Adrenal gland (tissue), 12 donors: ENCODE results near the gene MAP7D1. TPM values are rescaled to one million over a fixed set of nuclear protein-coding genes. Genes with fewer than 3 reads are reported as not detected.

Experiments used
- DNase-seq, 7 donors: peaks; one replicate each; pipeline ENCODE4 v3.0.0-alpha.2; 2019 to 2020
- H3K27ac ChIP-seq, 5 donors: fragments of 200-600 bp; sonication (generic) in 4 of 5; 1 replicate in 3 of 5; 2 replicates in 2 of 5; pipeline versions ENCODE4 v1.5.1 to v1.8.0; 2016 to 2020; ENCODE audit warnings: mild to moderate bottlenecking in 1 of 5
- H3K27me3 ChIP-seq: fragments of 200-600 bp; 2 replicates; pipeline ENCODE4 v1.8.0; 2021
- H3K36me3 ChIP-seq, 2 donors: fragments of 200-600 bp; replicated peaks in 1 of 2; 1 replicate in 1 of 2; 2 replicates in 1 of 2; pipeline versions ENCODE4 v1.5.1 to v1.8.0; 2018 to 2022
- H3K4me1 ChIP-seq, 2 donors: fragments of 200-600 bp; replicated peaks in 1 of 2; 1 replicate in 1 of 2; 2 replicates in 1 of 2; pipeline versions ENCODE4 v1.5.1 to v1.8.0; 2018 to 2021
- H3K4me3 ChIP-seq, 4 donors: fragments of 200-600 bp; sonication (generic) in 3 of 4; one replicate each; pipeline ENCODE4 v1.5.1; 2016 to 2018
- H3K9me3 ChIP-seq, 3 donors: fragments of 200-600 bp; sonication (generic) in 1 of 3; replicated peaks in 1 of 3; 1 replicate in 2 of 3; 2 replicates in 1 of 3; pipeline versions ENCODE4 v1.5.1 to v1.8.0; 2016 to 2021
- POLR2A ChIP-seq, 2 donors: fragments of 450-650 bp; IDR thresholded peaks; one replicate each; pipeline ENCODE4 v1.6.1; 2017; ENCODE audit warnings: antibody characterized with exemption in 2 of 2, mild to moderate bottlenecking in 2 of 2, moderate library complexity in 1 of 2
- WGBS, 4 donors: extraction: QIAGEN DNeasy Blood & Tissue Kit in 2 of 4; methylation state at CpG; one replicate each; pipeline versions ENCODE4 v1.1.5 to v1.1.7; 2013 to 2017; 5-methylcytosine and 5-hydroxymethylcytosine counted together
- intact Hi-C, 2 donors: fragments of 100-400 bp; cut with DNase I; formaldehyde crosslinking; loops; one replicate each; pipeline versions ENCODE4 v1.14.1 to v1.15.0; 2022 to 2023
- polyA plus RNA-seq, 3 donors: library from polyadenylated mRNA; stranded (reverse); fragments of 200-250 nt in 2 of 3; fragments of 350-450 nt in 1 of 3; fragmentation: Illumina TruSeq in 1 of 3; extraction: RNeasy Lipid Tissue Mini Kit (QIAGEN cat#74804) in 1 of 3; gene quantifications; one replicate each; pipeline ENCODE4 v1.2.3, GENCODE V29; 2013 to 2014
- total RNA-seq, 9 donors: library from RNA; depleted of rRNA in 4 of 9; stranded (reverse); fragments of >200 nt in 4 of 9; fragments of 120-200 nt in 1 of 9; fragmentation: NEBNext Ultra II Directional in 1 of 9; extraction: Animal tissue kit (Norgen Biotek cat#: 25700) in 1 of 9; gene quantifications; one replicate each; pipeline versions ENCODE4 v1.1.0 to v1.2.4, GENCODE V29; 2013 to 2023
- TF ChIP-seq, protein P1 (sequence below), 6 experiments: fragments of 450-650 bp in 4 of 6; fragments of 200-600 bp in 2 of 6; sonication (generic) in 1 of 6; IDR thresholded peaks; 1 replicate in 5 of 6; 2 replicates in 1 of 6; pipeline versions ENCODE4 v1.5.1 to v1.8.0; 2016 to 2021; ENCODE audit warnings: antibody characterized with exemption in 6 of 6, mild to moderate bottlenecking in 2 of 6, moderate library complexity in 1 of 6
- donor health status: healthy with polysubstance abuse.
- donor health status: Bipolar disorder and iron deficiency.
- donor health status: DM: yes; HTN: yes; CAD: no.
- donor health status: DM: no; HTN: no; CAD: no.
- donor health status: DM: no; HTN: no; CAD: no.
- donor health status: DM: yes; HTN: yes; CAD: no.

Gene MAP7D1
- total and polyA plus RNA-seq, 12 donors = 11.8 to 121 (median 68.3) TPM

DNA sequence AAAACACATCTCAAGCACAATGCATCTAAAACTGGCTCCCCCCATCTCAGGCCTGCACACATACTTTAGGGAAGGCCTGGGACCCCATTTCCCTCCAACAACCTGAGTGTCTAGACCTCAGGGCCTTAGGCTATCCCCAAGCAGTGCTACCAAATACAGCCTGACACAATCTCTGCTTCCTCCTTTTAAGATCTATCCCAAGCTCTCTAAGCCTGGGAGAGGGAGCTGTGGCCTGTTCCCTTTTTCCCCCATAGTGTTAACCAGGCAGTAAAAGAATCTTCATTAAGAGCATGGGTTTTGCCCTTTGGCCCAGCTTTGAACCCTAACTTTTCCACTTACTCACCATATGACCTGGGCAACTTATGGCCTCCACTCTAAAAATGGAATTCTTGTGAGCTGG is 20.2 kb upstream of the MAP7D1 start:
- intact Hi-C loops = no loop called here
- H3K4me3 ChIP-seq = no peak overlapping the region
- H3K9me3 ChIP-seq = no peaks in the 10 kb centered on the region
- no peaks in the 10 kb centered on the region for H3K27me3 ChIP-seq
- H3K27ac ChIP-seq = peak overlapping the region; percentile 30 to 89 (median 57)
- no peak for DNase-seq
- peaks cover 21 to 58% of the 10 kb centered on the region in 2 donors for H3K4me1 ChIP-seq
- peaks cover 0 to 28% of the 10 kb centered on the region in 2 donors for H3K36me3 ChIP-seq
- TF ChIP-seq, protein P1, sequence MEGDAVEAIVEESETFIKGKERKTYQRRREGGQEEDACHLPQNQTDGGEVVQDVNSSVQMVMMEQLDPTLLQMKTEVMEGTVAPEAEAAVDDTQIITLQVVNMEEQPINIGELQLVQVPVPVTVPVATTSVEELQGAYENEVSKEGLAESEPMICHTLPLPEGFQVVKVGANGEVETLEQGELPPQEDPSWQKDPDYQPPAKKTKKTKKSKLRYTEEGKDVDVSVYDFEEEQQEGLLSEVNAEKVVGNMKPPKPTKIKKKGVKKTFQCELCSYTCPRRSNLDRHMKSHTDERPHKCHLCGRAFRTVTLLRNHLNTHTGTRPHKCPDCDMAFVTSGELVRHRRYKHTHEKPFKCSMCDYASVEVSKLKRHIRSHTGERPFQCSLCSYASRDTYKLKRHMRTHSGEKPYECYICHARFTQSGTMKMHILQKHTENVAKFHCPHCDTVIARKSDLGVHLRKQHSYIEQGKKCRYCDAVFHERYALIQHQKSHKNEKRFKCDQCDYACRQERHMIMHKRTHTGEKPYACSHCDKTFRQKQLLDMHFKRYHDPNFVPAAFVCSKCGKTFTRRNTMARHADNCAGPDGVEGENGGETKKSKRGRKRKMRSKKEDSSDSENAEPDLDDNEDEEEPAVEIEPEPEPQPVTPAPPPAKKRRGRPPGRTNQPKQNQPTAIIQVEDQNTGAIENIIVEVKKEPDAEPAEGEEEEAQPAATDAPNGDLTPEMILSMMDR (IDR thresholded peaks at IDR 0.05) = no peak
- no peak for TF ChIP-seq POLR2A (IDR thresholded peaks at IDR 0.05)

DNA sequence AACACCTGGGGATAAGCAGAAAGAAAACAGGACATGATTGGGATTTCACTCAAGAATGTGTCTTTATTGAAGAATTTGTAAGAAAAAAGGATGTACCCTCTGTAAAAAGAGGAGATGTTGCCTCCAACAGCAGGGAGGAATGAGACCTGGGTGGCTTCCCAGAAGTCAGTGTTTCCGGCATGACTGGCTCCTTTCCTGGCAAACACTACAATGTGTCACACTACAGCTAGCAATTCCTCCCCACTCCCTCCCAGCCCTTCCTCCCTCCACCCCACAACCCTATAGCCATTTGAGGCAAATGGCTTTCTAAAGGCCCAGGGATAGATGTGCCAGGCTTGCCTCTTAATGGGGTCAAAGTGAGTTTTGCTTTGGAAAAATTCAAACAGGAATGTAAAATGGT is 19.4 kb upstream of the MAP7D1 start:
- Histone ChIP-seq H3K36me3 (peaks cover 0 to 28% of the 10 kb centered on the region in 2 donors), H3K27me3 (no peaks in the 10 kb centered on the region), H3K27ac (peak overlapping the region; percentile 30 to 89 (median 57)), H3K9me3 (no peaks in the 10 kb centered on the region), H3K4me3 (no peak overlapping the region), H3K4me1 (peaks cover 21 to 65% of the 10 kb centered on the region in 2 donors)
- DNase-seq = peak; percentile 60 to 90 (median 86)
- intact Hi-C loops = no loop called here
- 38 to 50% (median 41%) methylated on average over 1 of the region's 1 CpG for WGBS, 4 donors
- no peak for TF ChIP-seq POLR2A (IDR thresholded peaks at IDR 0.05)
- TF ChIP-seq, protein P1 (IDR thresholded peaks at IDR 0.05) = no peak

DNA sequence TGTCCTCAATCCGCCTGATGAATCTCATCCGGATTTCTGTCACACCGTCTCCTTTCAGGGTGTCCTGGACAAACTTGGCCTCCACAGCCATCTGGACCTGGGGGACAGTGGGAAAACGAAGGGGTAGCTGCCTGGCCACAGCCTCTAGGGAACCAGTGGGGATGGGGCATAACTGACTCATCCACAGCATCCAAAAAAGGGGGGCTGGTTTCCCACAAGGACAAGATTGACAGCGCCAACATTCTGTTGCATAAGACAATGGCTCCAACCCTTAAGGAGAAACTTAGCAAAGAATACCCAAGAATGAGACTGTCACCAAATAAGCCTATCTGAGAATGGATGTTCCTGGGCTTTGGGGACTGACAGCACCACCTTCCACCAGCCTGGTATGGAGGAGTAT is 18.7 kb upstream of the MAP7D1 start:
- DNase-seq = peak in 1 of 7 donors; percentile 34
- H3K4me1 ChIP-seq = peaks cover 26 to 72% of the 10 kb centered on the region in 2 donors
- TF ChIP-seq POLR2A (IDR thresholded peaks at IDR 0.05) = no peak
- TF ChIP-seq, protein P1 (IDR thresholded peaks at IDR 0.05) = no peak
- H3K4me3 ChIP-seq = no peak overlapping the region
- intact Hi-C loops = no loop called here
- no peaks in the 10 kb centered on the region for H3K9me3 ChIP-seq
- H3K27ac ChIP-seq = peak overlapping the region in 4 of 5 donors; percentile 56 to 89 (median 71)
- 72 to 80% (median 77%) methylated on average over 5 of the region's 5 CpGs for WGBS, 4 donors
- H3K27me3 ChIP-seq = no peaks in the 10 kb centered on the region
- H3K36me3 ChIP-seq = peaks cover 0 to 28% of the 10 kb centered on the region in 2 donors

DNA sequence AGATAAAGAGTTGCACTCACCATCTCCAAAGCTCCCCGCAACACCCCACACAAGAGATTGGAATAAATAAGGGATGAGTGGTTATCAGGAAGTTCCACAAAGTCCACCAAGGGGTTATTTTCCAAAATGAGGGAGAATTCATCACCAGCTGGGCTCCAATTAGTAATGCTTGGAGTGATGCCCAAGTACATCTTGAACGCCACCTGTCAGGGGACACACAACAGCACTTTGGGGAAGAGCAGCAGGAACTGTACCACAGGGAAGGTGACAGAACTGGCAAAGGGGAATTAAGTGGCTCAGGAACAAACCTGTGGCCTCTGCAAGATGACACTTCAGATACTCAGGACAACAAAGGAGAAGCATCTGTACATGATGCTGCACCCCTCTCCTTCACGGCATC is 18.2 kb upstream of the MAP7D1 start:
- H3K4me3 ChIP-seq = no peak overlapping the region
- H3K27ac ChIP-seq = peak overlapping the region in 2 of 5 donors; percentile 85 to 89
- TF ChIP-seq, protein P1 (IDR thresholded peaks at IDR 0.05) = no peak
- TF ChIP-seq POLR2A (IDR thresholded peaks at IDR 0.05) = no peak
- H3K36me3 ChIP-seq = peaks cover 0 to 28% of the 10 kb centered on the region in 2 donors
- DNase-seq = no peak
- no peaks in the 10 kb centered on the region for H3K9me3 ChIP-seq
- intact Hi-C loops = no loop called here
- H3K27me3 ChIP-seq = no peaks in the 10 kb centered on the region
- 87 to 95% (median 88%) methylated on average over 3 of the region's 3 CpGs for WGBS, 4 donors
- peaks cover 26 to 78% of the 10 kb centered on the region in 2 donors for H3K4me1 ChIP-seq
